WERI-Rb-1 (cell line): Measurements from ENCODE around the gene TRIM58.
A peak's percentile ranks its signal among the peaks of the same experiment; 100 is the strongest.

Experiments used
- DNase-seq: peaks from one replicate; pipeline ENCODE4 v3.0.0-alpha.2; 2020
- H3K27ac ChIP-seq: fragments of 250-450 bp; sonication (Bioruptor Pico); 2 replicates; pipeline ENCODE4 v1.5.1; 2020; ENCODE audit warnings: mild to moderate bottlenecking, moderate library complexity
- H3K27me3 ChIP-seq: fragments of 250-450 bp; sonication (Bioruptor Pico); 2 replicates; pipeline ENCODE4 v1.5.1; 2021; ENCODE audit warnings: mild to moderate bottlenecking, low read depth, moderate library complexity; ENCODE audit not compliant: insufficient read depth, severe bottlenecking
- H3K36me3 ChIP-seq: fragments of 250-450 bp; sonication (Bioruptor Pico); 2 replicates; pipeline ENCODE4 v1.5.1; 2020; ENCODE audit warnings: mild to moderate bottlenecking, moderate library complexity
- H3K4me3 ChIP-seq: 2 replicates; pipeline ENCODE4 v1.5.1; 2011; ENCODE audit warnings: low read depth, mild to moderate bottlenecking, control low read depth, low read length
- H3K9me3 ChIP-seq: fragments of 250-450 bp; sonication (Bioruptor Pico); 2 replicates; pipeline ENCODE4 v1.5.1; 2021; ENCODE audit warnings: mild to moderate bottlenecking, moderate library complexity; ENCODE audit not compliant: severe bottlenecking
- TF ChIP-seq, protein P1 (sequence below): IDR thresholded peaks from 2 replicates; pipeline ENCODE4 v1.5.1; 2011; ENCODE audit warnings: low read depth, mild to moderate bottlenecking, control low read depth, inconsistent platforms, low read length

The TRIM58 gene

GRCh38 chr1:247862756-247863155 lies 5.8 kb downstream of the TRIM58 start:
- TF ChIP-seq, protein P1, sequence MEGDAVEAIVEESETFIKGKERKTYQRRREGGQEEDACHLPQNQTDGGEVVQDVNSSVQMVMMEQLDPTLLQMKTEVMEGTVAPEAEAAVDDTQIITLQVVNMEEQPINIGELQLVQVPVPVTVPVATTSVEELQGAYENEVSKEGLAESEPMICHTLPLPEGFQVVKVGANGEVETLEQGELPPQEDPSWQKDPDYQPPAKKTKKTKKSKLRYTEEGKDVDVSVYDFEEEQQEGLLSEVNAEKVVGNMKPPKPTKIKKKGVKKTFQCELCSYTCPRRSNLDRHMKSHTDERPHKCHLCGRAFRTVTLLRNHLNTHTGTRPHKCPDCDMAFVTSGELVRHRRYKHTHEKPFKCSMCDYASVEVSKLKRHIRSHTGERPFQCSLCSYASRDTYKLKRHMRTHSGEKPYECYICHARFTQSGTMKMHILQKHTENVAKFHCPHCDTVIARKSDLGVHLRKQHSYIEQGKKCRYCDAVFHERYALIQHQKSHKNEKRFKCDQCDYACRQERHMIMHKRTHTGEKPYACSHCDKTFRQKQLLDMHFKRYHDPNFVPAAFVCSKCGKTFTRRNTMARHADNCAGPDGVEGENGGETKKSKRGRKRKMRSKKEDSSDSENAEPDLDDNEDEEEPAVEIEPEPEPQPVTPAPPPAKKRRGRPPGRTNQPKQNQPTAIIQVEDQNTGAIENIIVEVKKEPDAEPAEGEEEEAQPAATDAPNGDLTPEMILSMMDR = no peak
- Histone ChIP-seq H3K36me3 (no peaks in the 10 kb centered on the region), H3K27ac (no peak overlapping the region), H3K9me3 (no peaks in the 10 kb centered on the region), H3K4me3 (no peak overlapping the region), H3K27me3 (peaks cover 9% of the 10 kb centered on the region)
- DNase-seq = no peak

- Histone ChIP-seq H3K36me3 (peaks cover 3% of the 10 kb centered on the region), H3K9me3 (no peaks in the 10 kb centered on the region), H3K27me3 (peaks cover 4% of the 10 kb centered on the region), H3K4me3 (no peak overlapping the region), H3K27ac (no peak overlapping the region)
- no peak for DNase-seq
- TF ChIP-seq, protein P1 = no peak
Measured at GRCh38 chr1:247864644-247865043, 7.7 kb downstream of the TRIM58 start.

DNA sequence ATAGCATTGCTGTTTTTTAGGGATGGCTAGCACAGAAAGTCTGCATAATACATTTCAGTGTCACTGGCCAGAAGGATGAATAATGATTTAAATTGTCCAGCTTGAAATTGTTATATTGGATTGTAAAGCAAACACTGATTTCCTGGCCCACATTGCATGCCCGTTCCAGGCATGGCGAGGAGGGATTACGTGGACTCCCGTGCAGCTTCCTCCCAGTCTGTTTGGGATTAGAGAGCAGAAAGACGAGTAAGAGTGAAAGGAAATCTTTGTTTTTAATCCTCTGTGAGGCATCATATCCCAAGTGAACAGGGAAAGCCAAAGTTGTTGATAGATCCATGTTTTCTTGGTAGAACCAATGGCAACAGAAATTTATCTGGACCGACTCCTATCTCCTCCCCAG lies 8.4 kb downstream of the TRIM58 start:
- Histone ChIP-seq H3K27ac (no peak overlapping the region), H3K9me3 (no peaks in the 10 kb centered on the region), H3K4me3 (no peak overlapping the region), H3K27me3 (peaks cover 4% of the 10 kb centered on the region), H3K36me3 (peaks cover 3% of the 10 kb centered on the region)
- DNase-seq = peak; percentile 79
- TF ChIP-seq, protein P1 = no peak

DNA sequence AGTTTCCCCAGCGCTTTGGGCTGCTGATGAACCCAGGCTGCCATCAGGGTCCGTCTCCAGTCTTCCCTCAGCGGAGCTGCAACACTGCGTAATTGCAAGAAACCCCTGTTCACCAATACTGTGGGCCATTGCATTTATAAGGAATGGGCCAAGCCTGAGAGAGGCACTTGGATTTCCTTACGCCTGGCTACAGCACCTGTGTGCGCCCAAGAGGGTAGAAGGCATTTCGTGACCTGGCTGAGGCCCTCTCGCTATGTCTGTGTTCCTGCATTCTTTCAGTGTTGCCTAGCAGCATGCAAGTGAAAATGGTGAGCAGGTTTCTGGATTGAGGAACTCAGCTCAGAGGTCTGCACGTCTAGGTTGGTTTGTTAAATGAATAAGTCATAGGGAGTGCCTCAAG lies 26.4 kb downstream of the TRIM58 start:
- H3K4me3 ChIP-seq = no peak overlapping the region
- no peaks in the 10 kb centered on the region for H3K9me3 ChIP-seq
- no peak overlapping the region for H3K27ac ChIP-seq
- TF ChIP-seq, protein P1 = no peak
- DNase-seq = no peak
- no peaks in the 10 kb centered on the region for H3K27me3 ChIP-seq
- no peaks in the 10 kb centered on the region for H3K36me3 ChIP-seq

GRCh38 chr1:247884797-247885413 lies 27.9 kb downstream of the TRIM58 start:
- no peak for DNase-seq
- H3K36me3 ChIP-seq = no peaks in the 10 kb centered on the region

More at GRCh38 chr1:247884797-247885413, 27.9 kb downstream of the TRIM58 start:
- H3K9me3 ChIP-seq = no peaks in the 10 kb centered on the region
- H3K4me3 ChIP-seq = no peak overlapping the region
- no peak overlapping the region for H3K27ac ChIP-seq
- TF ChIP-seq, protein P1 = no peak
- no peaks in the 10 kb centered on the region for H3K27me3 ChIP-seq
